GM13976 (cell line): ENCODE measurements around the gene WWC2.

Experiments
- DNase-seq: peaks from one replicate; pipeline ENCODE4 v3.0.0; 2012; ENCODE audit warnings: low spot score
- in situ Hi-C: fragments of 300-500 bp; cut with MboI; formaldehyde crosslinking; loops from one replicate; pipeline ENCODE4 v1.12.0; 2022; ENCODE audit warnings: low sequenced_read_pairs, mixed read lengths, inconsistent platforms; ENCODE audit not compliant: unreplicated experiment
- TF ChIP-seq, protein P1 (sequence below): IDR thresholded peaks from 2 replicates; pipeline ENCODE4 v1.5.1; 2012; ENCODE audit warnings: borderline replicate concordance, mild to moderate bottlenecking; ENCODE audit not compliant: insufficient read depth; ENCODE audit errors: extremely low read depth, missing control alignments, control extremely low read depth

WWC2 gene

DNA sequence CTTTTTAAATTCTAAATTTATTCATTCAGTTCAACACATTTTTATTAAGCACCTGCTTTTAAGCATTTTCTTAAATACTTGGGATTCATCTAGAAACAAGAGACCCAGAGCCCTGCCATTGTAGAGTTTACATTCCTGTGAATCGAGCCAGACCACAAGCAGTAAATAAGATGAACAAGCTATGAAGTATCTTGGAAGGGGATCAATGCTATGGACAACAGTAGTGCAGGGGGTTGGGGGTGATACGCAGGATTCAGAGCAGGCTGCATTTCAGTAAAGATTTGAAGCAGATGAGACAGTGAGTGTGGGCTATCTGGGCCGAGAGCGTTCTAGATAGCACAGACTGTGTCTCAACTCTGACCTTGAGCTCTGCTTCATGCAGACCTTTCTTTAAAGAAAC is 185.9 kb downstream of the WWC2 start:
- no peak for DNase-seq
- TF ChIP-seq, protein P1, sequence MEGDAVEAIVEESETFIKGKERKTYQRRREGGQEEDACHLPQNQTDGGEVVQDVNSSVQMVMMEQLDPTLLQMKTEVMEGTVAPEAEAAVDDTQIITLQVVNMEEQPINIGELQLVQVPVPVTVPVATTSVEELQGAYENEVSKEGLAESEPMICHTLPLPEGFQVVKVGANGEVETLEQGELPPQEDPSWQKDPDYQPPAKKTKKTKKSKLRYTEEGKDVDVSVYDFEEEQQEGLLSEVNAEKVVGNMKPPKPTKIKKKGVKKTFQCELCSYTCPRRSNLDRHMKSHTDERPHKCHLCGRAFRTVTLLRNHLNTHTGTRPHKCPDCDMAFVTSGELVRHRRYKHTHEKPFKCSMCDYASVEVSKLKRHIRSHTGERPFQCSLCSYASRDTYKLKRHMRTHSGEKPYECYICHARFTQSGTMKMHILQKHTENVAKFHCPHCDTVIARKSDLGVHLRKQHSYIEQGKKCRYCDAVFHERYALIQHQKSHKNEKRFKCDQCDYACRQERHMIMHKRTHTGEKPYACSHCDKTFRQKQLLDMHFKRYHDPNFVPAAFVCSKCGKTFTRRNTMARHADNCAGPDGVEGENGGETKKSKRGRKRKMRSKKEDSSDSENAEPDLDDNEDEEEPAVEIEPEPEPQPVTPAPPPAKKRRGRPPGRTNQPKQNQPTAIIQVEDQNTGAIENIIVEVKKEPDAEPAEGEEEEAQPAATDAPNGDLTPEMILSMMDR, result no peak

DNA sequence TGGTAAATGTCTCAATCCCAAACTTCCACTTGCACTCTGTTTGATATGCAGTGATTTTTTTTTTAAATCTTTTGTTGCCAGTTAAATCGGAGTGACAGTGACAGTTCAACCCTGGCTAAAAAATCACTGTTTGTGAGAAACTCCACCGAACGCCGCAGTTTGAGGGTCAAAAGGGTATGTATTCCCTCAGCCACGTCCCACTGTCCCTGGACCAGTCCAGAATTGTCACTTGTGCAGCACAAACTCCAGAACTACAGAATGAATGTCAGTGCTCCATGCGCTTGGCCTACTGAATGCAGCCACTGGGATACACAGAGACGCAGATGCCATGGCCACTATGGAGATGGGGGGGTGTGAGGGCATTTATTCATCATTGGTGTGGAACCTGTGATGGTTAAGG is 186.8 kb downstream of the WWC2 start:
- TF ChIP-seq, protein P1, result no peak
- no peak for DNase-seq
- in situ Hi-C loops, result no loop called here

More for the DNA sequence above, 185.9 kb downstream of the WWC2 start:
- in situ Hi-C loops, result no loop called here

DNA sequence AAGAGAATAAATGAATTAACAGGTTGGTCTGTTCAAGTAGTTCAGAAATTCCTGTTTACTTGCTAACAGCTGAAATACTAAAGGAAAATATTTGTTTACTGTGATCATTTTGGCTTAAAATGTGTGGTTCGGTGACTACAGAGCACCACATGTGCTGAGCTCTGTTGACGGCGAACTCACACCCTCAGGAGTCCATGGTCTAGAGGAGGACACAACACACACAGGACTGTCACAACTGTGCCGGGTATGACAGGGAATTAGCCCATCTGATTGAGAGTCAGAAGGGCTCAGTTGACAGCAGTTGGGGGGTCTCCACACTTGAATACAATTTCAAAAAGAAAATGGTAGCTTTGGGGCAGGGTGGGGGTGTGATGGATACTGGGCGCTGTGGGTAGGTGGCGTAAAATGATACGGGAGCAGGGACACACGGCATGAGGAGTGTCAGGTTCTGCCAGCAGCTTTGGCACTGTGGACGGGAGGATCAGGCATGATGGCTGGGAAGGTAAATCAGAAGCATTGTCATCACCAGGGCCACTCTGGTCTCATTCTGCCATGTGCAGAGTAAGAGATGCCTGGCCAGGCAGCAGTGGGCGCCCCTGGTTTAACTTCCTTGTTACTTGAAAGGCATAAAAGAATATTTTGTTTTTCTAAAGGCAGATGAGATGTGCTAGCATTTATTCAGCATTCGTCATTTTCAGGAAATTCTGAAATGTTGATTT is 187.7 kb downstream of the WWC2 start:
- no peak for DNase-seq
- TF ChIP-seq, protein P1, result no peak
- in situ Hi-C loops, result no loop called here

DNA sequence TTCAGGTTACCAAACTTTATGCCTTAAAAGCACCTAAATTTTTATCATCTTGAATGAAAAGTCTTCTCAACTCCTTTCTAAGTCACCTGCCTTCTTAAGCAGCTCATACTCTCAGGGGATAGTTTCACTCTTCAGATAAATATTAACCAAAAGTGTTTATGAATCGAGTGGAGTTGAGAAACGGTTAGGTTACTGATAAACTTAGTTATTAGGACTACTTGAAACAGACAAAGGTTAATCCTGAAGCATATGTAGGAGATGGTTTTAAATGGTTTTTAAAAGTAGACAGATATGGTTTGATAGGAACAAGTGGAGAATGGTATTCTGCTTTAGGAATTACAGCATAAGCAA is 188.2 kb downstream of the WWC2 start:
- TF ChIP-seq, protein P1, result no peak
- in situ Hi-C loops, result no loop called here
- DNase-seq, result no peak

DNA sequence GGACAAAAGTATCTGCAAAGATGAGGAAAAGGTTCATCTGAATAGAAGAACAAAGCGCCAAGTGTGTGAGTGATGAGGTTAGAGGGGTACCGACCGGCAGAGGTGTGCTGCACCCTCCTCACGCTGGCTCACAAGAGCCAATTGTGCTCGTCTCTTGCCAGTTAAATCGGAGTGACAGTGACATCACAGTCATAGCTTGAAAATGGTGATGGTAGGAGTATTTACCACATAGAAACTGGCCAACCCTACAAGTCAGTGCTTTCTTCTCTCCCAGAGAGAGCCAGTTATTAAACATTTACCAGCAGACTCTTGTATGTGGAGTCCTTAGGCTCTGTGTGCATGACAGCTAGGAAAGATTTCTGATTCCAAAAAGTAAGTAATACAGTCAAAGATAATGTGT is 188.6 kb downstream of the WWC2 start:
- in situ Hi-C loops, result no loop called here
- DNase-seq, result no peak
- TF ChIP-seq, protein P1, result no peak

DNA sequence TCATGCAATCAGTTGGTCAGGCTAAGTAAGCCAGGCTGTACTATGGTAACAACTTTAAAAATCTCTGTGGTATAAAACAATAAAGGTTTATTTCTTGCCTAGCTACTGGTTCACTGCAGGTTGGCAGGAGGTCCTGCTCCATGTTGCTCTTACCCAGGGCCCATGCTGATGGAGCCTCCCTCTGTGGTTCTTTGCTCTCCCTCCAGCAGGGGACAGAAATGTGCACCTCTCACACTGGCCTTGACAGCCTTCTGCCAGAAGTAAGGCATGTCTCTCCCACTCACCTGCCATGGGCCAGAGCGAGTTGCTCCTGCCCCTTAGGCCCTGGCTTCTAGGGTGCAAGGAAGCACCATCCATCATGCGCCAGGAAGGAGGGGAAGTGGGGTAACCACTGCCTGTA is 189.9 kb downstream of the WWC2 start:
- DNase-seq, result no peak
- in situ Hi-C loops, result no loop called here
- TF ChIP-seq, protein P1, result no peak
